Trophoblast cell (in vitro differentiated cells and primary cell): Measurements from ENCODE around the gene NFAM1.

Source experiments
- DNase-seq, 2 donors: peaks; one replicate each; pipeline ENCODE4 v3.0.0-alpha.2; 2016
- H2AFZ ChIP-seq: 2 replicates; pipeline ENCODE4 v1.6.1; 2013; ENCODE audit warnings: low read length, moderate library complexity, mild to moderate bottlenecking; ENCODE audit not compliant: insufficient read depth, poor library complexity
- H2AK5ac ChIP-seq: 2 replicates; pipeline ENCODE4 v1.6.1; 2013; ENCODE audit warnings: mild to moderate bottlenecking, low read length
- H2BK120ac ChIP-seq: 2 replicates; pipeline ENCODE4 v1.6.1; 2013; ENCODE audit warnings: low read length, mild to moderate bottlenecking, moderate library complexity; ENCODE audit not compliant: insufficient read depth, poor library complexity
- H2BK12ac ChIP-seq: 2 replicates; pipeline ENCODE4 v1.6.1; 2013; ENCODE audit warnings: mild to moderate bottlenecking, low read length, moderate library complexity
- H2BK5ac ChIP-seq: 2 replicates; pipeline ENCODE4 v1.6.1; 2013; ENCODE audit warnings: low read length, low read depth, moderate library complexity, mild to moderate bottlenecking; ENCODE audit not compliant: poor library complexity
- H3K14ac ChIP-seq: 2 replicates; pipeline ENCODE4 v1.6.1; 2013; ENCODE audit warnings: mild to moderate bottlenecking, low read length
- H3K18ac ChIP-seq: 2 replicates; pipeline ENCODE4 v1.6.1; 2013; ENCODE audit warnings: mild to moderate bottlenecking, low read length
- H3K23ac ChIP-seq: 2 replicates; pipeline ENCODE4 v1.6.1; 2013; ENCODE audit warnings: low read length
- H3K27ac ChIP-seq: 2 replicates; pipeline ENCODE4 v1.5.1; 2013; ENCODE audit warnings: low read depth, mild to moderate bottlenecking, inconsistent platforms, low read length, moderate library complexity
- H3K27me3 ChIP-seq: 2 replicates; pipeline ENCODE4 v1.6.1; 2013; ENCODE audit warnings: inconsistent platforms, mild to moderate bottlenecking, low read length, moderate library complexity; ENCODE audit not compliant: insufficient read depth
- H3K36me3 ChIP-seq, 2 experiments: 1 replicate in 1 of 2; 2 replicates in 1 of 2; pipeline ENCODE4 v1.6.1; 2013; ENCODE audit warnings: low read length in 2 of 2, mild to moderate bottlenecking in 2 of 2, moderate library complexity in 1 of 2; ENCODE audit not compliant: insufficient read depth in 2 of 2, control insufficient read depth in 1 of 2
- H3K4ac ChIP-seq: 2 replicates; pipeline ENCODE4 v1.6.1; 2013; ENCODE audit warnings: low read depth, mild to moderate bottlenecking, low read length, moderate library complexity
- H3K4me1 ChIP-seq, 2 experiments: 1 replicate in 1 of 2; 2 replicates in 1 of 2; pipeline ENCODE4 v1.6.1; 2013; ENCODE audit warnings: low read length in 2 of 2, mild to moderate bottlenecking in 2 of 2, moderate library complexity in 1 of 2; ENCODE audit not compliant: insufficient read depth in 2 of 2, control insufficient read depth in 1 of 2
- H3K4me2 ChIP-seq: 2 replicates; pipeline ENCODE4 v1.6.1; 2013; ENCODE audit warnings: inconsistent platforms, mild to moderate bottlenecking, low read length, moderate library complexity
- H3K4me3 ChIP-seq: 2 replicates; pipeline ENCODE4 v1.5.1; 2013; ENCODE audit warnings: mild to moderate bottlenecking, low read depth, low read length, inconsistent platforms
- H3K79me1 ChIP-seq: one replicate; pipeline ENCODE4 v1.6.1; 2013; ENCODE audit warnings: low read length
- H3K79me2 ChIP-seq: 2 replicates; pipeline ENCODE4 v1.6.1; 2013; ENCODE audit warnings: low read length, mild to moderate bottlenecking; ENCODE audit not compliant: control insufficient read depth, insufficient read depth, poor library complexity
- H3K9ac ChIP-seq: 2 replicates; pipeline ENCODE4 v1.6.1; 2013; ENCODE audit warnings: mild to moderate bottlenecking, low read length
- H3K9me3 ChIP-seq: 2 replicates; pipeline ENCODE4 v1.6.1; 2013; ENCODE audit warnings: low read depth, mild to moderate bottlenecking, control low read depth, inconsistent platforms, low read length; ENCODE audit not compliant: insufficient read depth
- H4K12ac ChIP-seq: 2 replicates; pipeline ENCODE4 v1.6.1; 2013; ENCODE audit warnings: low read depth, mild to moderate bottlenecking, low read length, moderate library complexity
- H4K8ac ChIP-seq: 2 replicates; pipeline ENCODE4 v1.6.1; 2013; ENCODE audit warnings: low read depth, mild to moderate bottlenecking, low read length, moderate library complexity
- H4K91ac ChIP-seq: one replicate; pipeline ENCODE4 v1.6.1; 2013; ENCODE audit warnings: low read depth, mild to moderate bottlenecking, low read length, moderate library complexity
- WGBS: extraction: QIAGEN DNeasy Blood & Tissue Kit; methylation state at CpG from one replicate; pipeline ENCODE4 v1.1.7; 2013; ENCODE audit warnings: missing lambda C conversion rate; ENCODE audit not compliant: insufficient read length, insufficient coverage; ENCODE audit errors: extremely low coverage; 5-methylcytosine and 5-hydroxymethylcytosine counted together

Gene NFAM1

DNA sequence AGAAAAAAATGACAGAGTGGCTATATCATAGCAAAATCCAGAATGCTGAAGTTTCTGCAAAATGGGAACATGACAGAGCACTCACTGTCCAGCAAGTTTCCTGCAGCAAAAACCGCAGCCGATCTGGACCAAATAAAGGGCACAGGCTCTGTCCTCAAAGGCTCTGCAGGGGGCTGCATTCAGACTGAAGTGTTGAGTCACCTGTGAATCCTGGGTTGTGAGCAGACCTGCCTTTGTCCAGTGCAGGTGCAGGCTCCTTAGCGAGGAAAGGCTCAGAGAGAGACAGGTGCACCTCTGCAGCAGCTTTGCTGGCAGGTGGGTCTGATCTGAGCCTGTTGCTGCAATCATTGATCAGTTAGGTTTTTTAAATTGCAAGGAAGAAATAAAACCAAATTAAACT lies 29.3 kb upstream of the NFAM1 start:
- Histone ChIP-seq H3K36me3 (no peaks in the 10 kb centered on the region), H3K4me3 (no peak overlapping the region), H2AFZ (no peak overlapping the region), H3K79me2 (no peaks in the 10 kb centered on the region), H3K18ac (no peak overlapping the region), H4K91ac (no peak overlapping the region), H2AK5ac (no peak overlapping the region), H3K23ac (no peak overlapping the region), H2BK12ac (peak overlapping the region; percentile 65), H3K14ac (no peak overlapping the region), H4K12ac (no peak overlapping the region), H3K27ac (peak overlapping the region; percentile 23), H2BK5ac (no peak overlapping the region), H4K8ac (no peak overlapping the region), H3K79me1 (no peaks in the 10 kb centered on the region), H3K9ac (no peak overlapping the region), H3K9me3 (no peaks in the 10 kb centered on the region), H3K4ac (no peak overlapping the region), H2BK120ac (no peak overlapping the region), H3K4me2 (no peak overlapping the region), H3K4me1 (peaks cover 13 to 19% of the 10 kb centered on the region in 2 experiments), H3K27me3 (no peaks in the 10 kb centered on the region)
- DNase-seq = no peak
- no CpG with 5 or more reads among the region's 3 CpGs for WGBS

DNA sequence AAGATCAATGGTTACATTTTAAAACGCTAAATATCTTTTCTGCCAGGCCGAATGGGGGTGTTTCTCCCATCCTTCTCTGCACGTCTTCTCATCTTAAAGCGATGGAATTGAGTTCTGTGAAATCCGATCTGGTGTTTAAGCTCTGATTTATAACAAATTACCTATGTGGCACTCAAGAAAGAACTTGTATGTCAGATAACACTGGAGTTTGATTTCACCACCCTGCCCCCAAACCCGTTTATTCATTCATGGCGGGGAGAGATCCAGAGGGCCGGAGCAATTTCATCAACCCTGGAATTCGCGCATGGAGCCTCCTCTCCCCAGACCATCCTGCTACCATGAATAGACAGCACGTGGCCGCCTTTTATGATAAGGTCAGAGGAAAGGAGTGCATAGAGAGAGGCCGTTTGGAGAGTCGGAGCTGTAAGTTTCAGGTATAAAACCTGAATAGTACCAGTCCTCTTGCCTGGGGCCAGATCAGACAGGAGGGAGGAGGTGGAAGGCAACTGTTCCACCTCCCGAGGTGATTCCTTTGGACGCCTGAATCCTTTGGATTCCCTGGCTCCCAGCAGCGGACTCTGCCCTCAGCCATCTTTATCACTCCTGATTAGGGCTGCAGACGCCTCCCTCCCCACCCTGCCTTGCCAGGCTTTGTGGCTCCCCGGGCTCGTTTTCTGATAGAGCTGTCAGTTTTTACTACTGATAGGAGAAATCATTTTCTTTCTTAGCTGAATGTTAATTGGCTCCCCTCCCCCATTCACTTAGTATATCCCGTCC lies 27.3 kb upstream of the NFAM1 start:
- H4K91ac ChIP-seq = no peak overlapping the region
- WGBS = no CpG with 5 or more reads among the region's 21 CpGs
- H3K4me1 ChIP-seq = peaks cover 13 to 19% of the 10 kb centered on the region in 2 experiments
- H3K79me2 ChIP-seq = no peaks in the 10 kb centered on the region
- H2BK5ac ChIP-seq = no peak overlapping the region
- H3K4ac ChIP-seq = no peak overlapping the region
- no peak overlapping the region for H2AFZ ChIP-seq
- no peak overlapping the region for H2AK5ac ChIP-seq
- no peaks in the 10 kb centered on the region for H3K9me3 ChIP-seq
- H3K23ac ChIP-seq = no peak overlapping the region
- no peaks in the 10 kb centered on the region for H3K27me3 ChIP-seq
- no peak overlapping the region for H3K27ac ChIP-seq
- no peak overlapping the region for H3K18ac ChIP-seq
- peak overlapping the region; percentile 37 for H3K4me2 ChIP-seq
- H3K79me1 ChIP-seq = no peaks in the 10 kb centered on the region
- H3K36me3 ChIP-seq = no peaks in the 10 kb centered on the region
- H3K9ac ChIP-seq = no peak overlapping the region
- no peak overlapping the region for H4K8ac ChIP-seq
- H3K14ac ChIP-seq = no peak overlapping the region
- no peak overlapping the region for H2BK120ac ChIP-seq
- DNase-seq = no peak
- H2BK12ac ChIP-seq = no peak overlapping the region
- no peak overlapping the region for H3K4me3 ChIP-seq
- H4K12ac ChIP-seq = no peak overlapping the region

DNA sequence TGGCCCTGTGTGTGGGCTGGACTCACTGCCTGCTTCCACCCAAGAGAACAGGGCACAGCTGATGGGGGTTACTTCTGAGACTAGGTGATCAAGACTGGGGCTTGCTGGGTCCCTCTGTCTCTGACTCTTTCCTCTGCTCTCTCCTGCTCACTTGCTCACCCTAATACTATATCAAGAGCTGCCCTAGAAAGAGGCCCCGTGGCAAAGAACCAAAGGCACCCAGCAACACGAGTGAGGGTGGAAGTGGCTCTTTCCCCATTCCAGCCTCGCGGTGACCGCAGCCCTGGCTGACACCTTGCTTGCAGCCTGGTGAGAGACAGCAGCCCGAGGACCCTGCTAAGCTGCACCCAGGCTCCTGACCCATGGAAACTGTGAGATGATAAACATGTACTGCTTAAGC lies 20.7 kb upstream of the NFAM1 start:
- Histone ChIP-seq H3K9me3 (no peaks in the 10 kb centered on the region), H3K9ac (no peak overlapping the region), H2BK5ac (no peak overlapping the region), H4K8ac (no peak overlapping the region), H3K27ac (no peak overlapping the region), H3K4me3 (no peak overlapping the region), H3K36me3 (no peaks in the 10 kb centered on the region), H2BK12ac (no peak overlapping the region), H3K79me2 (no peaks in the 10 kb centered on the region), H4K91ac (no peak overlapping the region), H3K14ac (no peak overlapping the region), H3K4me1 (no peaks in the 10 kb centered on the region), H2BK120ac (no peak overlapping the region), H3K18ac (no peak overlapping the region), H2AFZ (no peak overlapping the region), H4K12ac (no peak overlapping the region), H3K4me2 (no peak overlapping the region), H3K4ac (no peak overlapping the region), H3K79me1 (no peaks in the 10 kb centered on the region), H3K23ac (no peak overlapping the region), H3K27me3 (no peaks in the 10 kb centered on the region), H2AK5ac (no peak overlapping the region)
- WGBS = no CpG with 5 or more reads among the region's 6 CpGs
- no peak for DNase-seq

DNA sequence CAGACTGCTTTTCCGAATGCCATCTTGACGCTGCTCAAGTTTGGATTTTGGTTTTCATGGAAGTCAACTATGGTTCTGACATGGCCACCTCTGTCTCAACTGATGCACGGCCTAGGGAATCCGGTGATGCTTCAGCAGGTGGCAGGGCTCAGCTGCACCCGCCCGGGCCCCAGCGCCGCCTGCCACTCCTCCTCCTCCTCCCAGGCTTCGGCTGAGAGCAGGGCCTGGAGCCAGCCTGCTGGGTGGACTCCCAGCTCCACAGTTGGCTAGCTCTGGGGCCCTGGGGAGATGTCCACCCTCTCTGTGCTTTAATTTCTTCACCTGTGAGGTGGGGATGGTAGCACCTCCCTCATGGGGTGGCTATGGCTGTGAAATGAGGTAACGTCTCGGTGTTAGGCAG lies 20.3 kb upstream of the NFAM1 start:
- Histone ChIP-seq H3K23ac (no peak overlapping the region), H3K27me3 (no peaks in the 10 kb centered on the region), H3K36me3 (no peaks in the 10 kb centered on the region), H3K4me2 (no peak overlapping the region), H3K4me1 (no peaks in the 10 kb centered on the region), H3K14ac (no peak overlapping the region), H3K79me1 (no peaks in the 10 kb centered on the region), H3K9me3 (no peaks in the 10 kb centered on the region), H3K18ac (no peak overlapping the region), H4K8ac (no peak overlapping the region), H3K4ac (no peak overlapping the region), H2BK12ac (no peak overlapping the region), H2AK5ac (no peak overlapping the region), H2BK120ac (no peak overlapping the region), H3K79me2 (no peaks in the 10 kb centered on the region), H3K27ac (no peak overlapping the region), H4K12ac (no peak overlapping the region), H2AFZ (no peak overlapping the region), H3K9ac (no peak overlapping the region), H2BK5ac (no peak overlapping the region), H4K91ac (no peak overlapping the region), H3K4me3 (no peak overlapping the region)
- DNase-seq = no peak
- no CpG with 5 or more reads among the region's 11 CpGs for WGBS
